Measurements from ENCODE around the gene ROM1.
A peak's percentile ranks its signal among the peaks of the same experiment; 100 is the strongest.
"Not testable (repeated sequence)": the region's sequence is repeated elsewhere in the genome, so short reads cannot be mapped to it uniquely, and the experiment has no call there.

Gene ROM1, protein sequence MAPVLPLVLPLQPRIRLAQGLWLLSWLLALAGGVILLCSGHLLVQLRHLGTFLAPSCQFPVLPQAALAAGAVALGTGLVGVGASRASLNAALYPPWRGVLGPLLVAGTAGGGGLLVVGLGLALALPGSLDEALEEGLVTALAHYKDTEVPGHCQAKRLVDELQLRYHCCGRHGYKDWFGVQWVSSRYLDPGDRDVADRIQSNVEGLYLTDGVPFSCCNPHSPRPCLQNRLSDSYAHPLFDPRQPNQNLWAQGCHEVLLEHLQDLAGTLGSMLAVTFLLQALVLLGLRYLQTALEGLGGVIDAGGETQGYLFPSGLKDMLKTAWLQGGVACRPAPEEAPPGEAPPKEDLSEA

DNA sequence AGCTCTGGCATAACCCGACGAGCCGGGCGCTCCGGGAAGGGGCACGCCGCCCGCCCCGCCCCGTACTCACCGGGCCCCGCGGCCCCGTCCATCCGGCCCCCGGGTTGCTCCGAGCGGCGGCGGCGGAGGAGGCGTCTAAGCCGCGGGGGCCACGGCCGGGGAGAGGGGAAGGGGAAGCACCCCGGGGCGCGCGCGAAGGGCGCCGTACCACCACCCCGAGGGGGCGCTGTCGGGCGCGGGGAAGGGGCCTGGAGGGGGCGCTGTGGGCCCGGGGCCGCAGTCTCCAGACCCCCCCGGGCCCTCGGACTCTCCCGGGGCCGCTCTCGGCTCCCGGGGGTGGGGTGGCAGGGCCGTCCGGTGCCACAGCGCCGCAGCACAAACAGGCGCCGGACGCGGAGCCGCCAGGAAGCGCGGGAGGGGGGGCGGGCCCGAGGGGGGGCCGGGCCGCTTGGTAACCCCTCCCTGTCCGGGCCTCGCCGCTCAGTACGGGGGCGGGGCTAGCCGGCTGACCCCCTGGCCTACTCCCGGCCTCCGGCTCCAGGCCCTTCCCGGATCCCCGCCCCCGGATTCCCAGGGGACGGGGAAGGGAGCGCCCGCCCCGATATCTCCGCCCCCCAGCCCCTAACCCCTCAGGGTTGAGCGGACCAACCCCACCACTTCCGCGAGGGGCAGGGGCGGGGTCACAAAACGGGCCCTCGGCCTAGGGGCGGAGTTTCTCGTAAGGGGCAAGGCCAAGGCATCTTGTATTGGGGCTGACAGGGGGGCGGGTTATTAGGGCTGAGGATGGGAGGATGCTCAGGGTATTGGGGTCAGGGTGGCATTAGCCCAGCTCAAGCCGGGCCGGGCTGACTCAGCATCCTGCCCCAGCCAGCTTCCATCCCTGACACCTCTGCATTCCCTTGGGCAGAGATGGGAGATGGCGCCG lies at the start of gene ROM1, which contains the start of gene EML3:
TSS of gene ROM1 (plus strand) at position 892 of the 925 bp plus-strand sequence. CDS start at position 917, 25 bp downstream.
TSS of gene EML3 (minus strand) at position 410 of the 925 bp plus-strand sequence. CDS start at position 92, 318 bp downstream.
- peak; percentile 96 for DNase-seq

DNA sequence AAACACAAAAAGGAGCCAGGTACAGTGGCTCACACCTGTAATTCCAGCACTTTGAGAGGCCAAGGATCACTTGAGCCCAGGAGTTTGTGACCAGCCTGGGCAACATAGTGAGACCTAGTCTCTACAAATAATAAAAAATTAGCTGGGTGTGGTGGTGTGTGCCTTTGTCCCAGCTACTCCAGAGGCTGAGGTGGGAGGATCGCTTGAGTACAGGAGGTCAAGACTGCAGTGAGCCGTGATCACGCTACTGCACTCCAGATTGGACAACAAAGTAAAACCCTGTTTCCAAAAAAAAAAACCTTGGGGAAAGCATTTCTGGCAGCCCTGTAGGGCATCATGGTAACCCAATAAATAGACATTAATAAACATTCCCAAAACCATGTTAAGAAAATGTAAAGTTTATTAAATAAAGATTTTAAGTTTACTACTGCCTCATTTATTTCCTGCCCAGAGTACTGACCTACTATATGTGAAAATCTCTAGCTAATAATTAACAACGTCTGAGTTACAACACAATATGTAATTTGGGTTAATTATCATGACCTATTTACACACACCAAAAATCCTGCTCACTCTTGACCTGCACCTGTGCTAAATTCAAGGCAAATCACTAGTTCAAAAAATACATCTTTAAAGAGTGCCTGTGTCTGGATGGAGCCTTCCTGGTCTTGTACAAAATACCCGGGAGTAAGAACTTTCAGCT lies 47.8 kb upstream of the ROM1 start:
- DNase-seq = no peak

DNA sequence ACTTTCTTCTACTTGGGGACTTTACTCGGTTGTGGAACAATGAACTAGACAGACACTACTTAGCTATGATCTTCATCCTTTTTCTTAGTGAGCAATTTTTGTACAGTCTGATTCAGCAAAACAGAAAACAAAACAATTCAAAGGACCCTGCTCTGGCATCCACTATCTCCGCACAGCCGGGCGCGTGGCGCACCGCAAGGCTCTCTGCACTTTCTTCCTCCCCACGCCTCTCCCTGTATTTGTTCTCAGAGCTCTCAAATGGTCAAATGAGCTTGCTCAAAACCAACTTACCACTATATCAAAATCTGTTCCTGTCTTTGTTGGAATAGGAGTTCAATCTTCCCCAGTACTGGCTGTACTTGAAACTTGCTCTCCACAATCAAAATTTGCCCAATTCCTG lies 46.8 kb upstream of the ROM1 start:
- no peak for DNase-seq

DNA sequence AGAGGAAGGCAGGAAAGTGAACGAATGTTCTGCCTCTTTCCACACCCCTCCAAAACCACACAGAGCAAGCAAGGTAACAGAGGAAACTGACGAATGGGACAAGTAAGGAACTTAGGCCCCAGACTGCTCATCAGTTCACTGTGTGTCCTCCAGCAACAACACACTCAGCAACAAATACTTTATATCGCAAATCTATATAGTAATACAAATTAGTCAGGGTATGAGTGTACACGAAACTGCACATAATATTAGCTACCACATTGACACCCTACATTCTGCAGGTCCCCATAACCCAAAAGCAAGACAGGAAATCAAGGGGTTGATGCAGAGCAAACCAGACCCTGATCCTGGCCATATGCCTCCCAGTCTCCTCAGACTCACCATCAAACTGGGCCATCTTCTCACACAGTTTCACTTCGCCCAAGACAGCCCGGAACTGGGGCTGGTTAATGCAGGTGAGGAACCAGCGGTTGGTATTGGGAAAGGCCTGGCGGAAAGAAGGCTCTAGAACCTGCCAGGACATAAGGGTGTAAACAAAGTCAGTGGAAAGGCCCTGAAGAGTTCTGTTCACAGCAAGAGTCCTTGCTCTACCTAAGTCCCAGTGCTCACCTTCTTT lies 45.9 kb upstream of the ROM1 start:
- no peak for DNase-seq

DNA sequence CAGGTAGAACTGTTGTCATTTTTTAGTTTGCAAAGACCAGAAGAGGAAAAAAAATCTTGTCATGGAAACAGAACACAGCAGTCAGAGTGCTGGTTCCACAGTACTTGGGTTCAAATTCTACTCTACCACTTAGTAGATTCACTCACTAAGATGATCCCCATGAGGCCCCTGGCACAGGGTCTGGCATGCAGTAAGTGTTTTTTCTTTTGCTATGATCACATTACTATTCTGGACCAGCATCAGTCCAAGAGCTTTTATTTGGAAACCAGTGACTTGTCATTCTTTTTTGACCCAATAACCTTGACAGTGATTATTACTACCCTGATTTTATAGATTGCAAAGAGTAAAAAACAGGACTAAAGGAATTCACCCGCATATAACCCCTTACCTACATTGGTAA lies 43.4 kb upstream of the ROM1 start:
- DNase-seq = no peak

DNA sequence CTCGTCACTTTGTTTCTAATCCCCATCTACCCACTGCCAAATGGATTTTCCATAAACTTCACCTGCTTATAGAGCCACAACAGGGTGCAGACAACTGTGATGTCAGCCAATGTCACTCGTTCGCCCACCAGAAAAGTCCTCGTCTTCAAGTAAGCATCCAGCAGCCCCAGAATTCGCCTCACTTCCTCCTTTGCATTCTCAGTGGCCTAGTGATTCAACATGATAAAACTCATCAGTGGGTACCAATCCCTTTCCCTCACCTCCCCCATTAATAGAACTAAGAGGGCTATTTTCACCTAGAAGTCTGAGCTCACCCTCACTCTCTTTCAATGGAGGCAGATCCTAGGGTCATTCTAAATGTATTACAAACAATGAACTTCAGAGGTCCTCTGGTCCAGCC lies 42.2 kb upstream of the ROM1 start:
- DNase-seq = not testable (repeated sequence)

DNA sequence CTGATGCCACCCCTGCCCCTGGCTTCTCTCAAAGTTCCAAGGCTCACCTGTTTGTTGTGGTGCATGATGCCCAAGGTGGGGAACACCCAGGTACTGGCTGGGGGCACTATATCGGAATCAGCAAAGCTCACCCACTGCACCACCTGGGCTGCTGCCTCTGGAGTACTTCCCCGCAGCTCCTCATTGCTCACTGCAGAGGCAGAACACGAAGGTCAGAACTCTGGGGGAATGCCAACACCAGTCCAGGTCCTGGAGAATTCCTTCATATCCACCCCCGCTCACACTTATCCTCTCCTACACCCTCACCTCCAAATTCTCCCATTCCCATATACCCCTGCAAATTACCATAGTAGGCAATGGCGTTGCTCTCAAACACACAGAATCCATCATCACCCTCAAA lies 41.6 kb upstream of the ROM1 start:
- not testable (repeated sequence) for DNase-seq

DNA sequence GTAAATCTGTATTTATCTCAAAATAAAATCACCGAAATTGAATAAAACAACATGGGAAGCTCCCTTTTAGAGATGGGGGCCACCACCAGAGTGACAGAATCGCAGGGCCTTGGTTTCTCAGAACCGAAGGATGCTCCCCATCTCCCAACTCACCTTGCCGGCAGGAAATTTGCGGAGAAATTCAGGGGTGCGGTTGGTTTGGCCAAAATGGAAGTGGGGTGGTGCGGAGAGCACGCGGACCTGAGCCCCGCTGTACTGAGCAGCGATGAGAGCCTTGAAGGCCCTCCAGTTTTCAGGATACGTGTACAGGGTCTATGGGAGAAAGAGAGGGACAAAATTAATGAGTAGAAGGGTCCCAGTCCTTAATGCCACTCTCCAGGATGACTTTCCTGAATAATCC lies 40.6 kb upstream of the ROM1 start:
- DNase-seq = no peak

DNA sequence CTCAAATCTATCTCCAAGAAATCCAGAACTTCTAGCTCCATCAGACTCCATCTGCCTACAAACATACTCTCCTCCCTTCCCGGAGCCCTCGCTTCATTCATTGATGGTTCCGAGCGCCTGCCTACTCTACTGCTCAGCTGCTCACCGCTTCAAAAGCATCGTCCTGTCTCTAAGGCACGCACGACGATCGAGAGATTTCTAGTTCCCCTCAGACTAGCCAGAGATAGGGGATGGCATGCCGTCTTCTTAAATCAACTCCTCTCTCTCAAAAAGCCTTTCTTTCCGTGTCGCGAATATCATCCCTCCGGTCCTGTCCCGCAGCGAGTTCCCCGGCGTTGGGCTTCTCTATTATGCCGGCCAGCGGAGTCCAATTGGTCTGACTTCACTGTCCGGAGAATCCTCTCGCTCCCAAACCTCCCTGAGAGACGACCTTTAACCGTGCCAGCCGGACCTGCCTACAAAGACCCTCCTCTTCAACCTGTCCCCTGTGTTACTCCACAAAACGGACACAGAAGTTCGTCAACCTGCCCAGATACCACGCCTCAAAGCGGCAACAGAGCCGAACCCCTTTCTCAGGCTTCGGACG lies 40.0 kb upstream of the ROM1 start:
- DNase-seq = no peak

DNA sequence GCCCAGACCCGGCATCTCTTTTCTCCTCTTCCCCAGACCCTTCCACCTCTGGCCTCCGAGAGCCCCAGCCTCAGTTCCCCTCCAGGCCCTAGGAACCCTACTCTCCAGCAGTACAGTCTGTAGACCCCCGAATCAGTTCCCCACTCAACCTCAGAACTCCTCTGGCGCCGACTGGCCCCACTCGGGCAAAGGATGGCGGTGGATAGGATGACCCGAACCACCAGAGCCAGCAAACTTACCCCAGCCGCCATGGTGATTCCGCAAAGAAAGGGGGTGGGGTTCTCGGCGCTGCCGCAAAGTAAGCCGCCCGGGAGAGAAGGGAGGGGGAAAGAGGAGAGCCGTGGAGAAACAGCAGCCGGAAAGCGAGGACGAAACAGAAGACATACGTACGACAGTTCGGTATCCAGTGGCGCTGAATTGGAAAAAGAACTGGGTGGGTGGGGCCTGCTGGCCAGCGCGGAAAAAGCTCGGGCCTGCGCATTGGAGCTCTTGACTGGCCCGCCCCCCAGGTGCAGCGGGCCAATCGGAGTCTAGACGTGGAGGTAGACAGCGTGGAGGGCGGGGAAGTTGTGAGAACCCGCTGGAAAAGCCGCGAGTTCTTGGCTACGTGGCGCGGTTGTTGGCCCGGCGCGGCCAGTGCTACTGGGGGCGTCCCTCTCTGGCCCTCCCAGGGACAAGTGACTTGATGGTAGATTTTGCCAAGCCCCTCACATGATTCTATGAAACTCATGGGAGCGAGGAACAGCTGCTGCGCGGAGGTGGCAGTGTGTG lies 39.3 kb upstream of the ROM1 start, which contains the start of gene EEF1G:
TSS of gene EEF1G (minus strand) at position 300 of the 771 bp plus-strand sequence. CDS start at position 251, 49 bp downstream.
- DNase-seq = peak; percentile 100

DNA sequence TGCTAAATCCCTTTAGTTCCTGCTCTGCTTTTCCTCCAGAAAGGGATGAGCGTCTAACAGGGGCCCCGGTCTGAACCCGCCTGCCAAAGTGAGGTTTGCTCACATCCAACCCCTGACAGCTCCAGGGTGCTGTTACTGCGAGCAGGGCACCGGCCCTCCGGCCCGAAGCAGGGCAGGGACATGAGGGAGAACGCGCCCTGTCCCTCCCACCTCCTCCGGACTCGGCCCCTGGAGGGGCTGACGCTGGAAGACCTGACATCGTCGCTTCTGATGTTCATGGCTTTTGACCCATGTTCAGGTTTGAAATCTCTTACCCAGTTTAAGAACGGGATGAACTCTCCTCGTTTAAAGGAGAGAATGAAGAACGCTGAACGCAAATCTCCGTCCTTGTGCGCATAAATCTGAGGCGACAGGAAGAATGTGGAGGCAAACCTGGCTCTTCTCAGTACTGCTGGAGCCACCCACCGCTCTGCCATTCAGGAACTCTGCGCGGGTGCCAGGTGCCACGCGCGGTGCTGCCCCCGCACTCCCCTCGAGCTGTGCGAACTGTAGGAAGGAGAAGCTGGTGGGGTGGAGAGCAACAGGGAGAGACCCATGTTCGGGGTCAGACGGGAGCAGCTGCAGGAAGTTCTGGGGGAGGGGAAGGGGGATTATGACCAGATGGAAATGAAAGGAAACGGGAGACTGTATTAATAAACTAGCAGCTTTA lies 38.5 kb upstream of the ROM1 start:
- DNase-seq = peak; percentile 66

DNA sequence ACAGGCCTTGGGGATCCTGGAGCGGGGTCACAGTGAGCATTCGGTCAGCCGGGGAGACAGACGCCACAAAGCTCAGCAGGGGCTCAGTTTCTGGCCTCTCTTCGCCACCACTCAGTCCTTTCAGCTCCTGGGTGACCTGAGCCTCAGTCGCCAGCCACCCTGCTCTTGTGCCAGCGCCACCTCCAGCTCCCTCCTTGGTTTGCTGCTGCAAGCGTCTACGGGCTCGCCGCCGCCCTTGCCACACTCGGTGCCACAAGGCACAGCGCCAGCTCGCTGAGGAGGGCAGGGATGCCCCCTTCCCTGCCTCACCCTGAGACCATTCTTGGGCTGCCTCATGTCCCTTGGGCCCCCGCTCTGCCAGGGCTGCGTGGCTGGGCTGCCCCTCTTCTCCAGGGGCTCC lies 37.9 kb upstream of the ROM1 start:
- DNase-seq = peak; percentile 38

DNA sequence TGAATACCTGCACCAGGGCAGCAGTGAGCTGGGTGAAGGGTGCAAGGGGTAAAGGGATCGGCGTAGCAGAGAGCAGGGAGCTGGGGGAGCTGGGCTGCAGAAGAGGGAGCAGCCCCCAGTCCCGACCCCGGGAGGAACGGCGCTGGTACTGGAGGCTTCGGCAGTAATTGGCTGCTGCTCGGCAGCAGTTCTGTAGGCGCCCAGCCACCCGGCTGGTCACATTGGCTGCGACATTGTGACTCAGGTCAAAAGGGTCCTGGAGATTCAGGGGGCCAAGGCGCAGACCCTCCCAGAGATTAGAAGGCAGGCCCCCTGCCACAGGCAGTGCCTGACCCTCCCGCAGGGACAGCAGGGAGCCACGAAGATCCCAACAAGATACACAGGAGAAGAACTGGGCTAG lies 37.2 kb upstream of the ROM1 start:
- DNase-seq = no peak

DNA sequence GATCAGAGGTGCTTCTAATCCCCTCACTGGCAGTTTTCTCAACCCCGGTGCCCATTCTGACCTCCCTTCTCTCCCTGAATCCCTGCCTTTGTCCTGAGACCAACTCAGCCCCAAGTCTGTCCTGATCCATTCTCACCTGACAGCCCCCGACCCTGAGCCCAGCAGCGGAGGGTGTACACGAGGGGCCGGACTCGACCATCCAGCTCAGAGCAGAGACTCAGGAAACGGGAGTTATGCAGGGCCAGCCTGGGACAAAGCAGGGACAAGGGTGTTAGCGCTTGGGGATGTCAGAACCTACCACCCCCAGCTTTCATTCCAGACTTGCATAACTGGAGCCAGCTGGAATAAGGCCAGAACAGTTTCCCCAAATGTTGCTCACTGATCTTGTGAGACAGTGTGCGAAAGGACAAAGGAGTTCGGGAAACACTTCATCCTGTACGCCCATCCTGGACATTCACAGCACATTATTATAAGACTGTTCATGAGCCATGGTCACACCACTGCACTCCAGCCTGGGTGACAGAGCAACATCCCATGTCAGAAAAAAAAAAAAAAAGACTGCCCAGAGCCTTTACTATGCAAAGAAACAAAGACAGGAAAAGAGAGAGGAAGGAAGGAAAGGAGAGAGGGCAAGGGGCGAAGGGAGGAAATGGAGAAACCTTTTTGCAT lies 35.9 kb upstream of the ROM1 start:
- peak; percentile 25 for DNase-seq

DNA sequence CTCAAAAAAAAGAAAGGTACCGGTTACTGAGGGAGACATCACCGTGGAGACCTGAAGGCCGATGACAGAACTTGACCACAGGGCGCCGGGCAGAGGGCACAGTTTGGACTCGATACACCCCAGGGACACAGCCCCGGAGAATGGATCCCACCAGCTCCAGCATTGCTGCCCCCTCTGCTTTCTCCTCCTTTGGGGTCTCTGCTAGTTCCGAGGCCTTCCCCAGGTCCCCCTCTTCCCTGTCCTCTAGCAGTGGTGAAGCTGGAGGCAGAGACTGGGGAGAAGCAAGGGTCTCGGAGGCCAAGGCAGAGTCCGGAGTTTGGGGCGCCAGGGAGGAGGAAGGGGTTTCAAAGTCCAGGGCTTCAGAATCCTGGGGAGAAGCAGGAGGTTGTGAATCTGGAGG lies 34.5 kb upstream of the ROM1 start:
- DNase-seq = no peak

DNA sequence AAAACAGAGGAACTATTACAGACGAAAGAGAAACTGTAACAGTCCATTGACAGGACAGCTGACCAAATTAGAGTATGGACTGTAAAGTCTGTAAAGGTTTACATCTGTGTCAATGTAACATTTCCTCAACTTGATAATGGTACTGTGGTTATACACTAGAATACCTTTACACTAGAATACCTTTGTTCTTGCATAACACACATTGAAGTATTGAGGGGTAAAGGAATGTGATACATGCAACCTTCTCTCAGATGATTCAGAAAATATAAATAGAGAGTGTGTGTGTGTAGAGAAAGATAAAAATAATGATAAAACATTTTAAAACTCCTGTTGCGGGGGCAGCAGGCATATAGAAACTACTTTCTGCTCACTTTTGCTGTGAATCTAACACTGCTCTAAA lies 33.8 kb upstream of the ROM1 start:
- DNase-seq = no peak

DNA sequence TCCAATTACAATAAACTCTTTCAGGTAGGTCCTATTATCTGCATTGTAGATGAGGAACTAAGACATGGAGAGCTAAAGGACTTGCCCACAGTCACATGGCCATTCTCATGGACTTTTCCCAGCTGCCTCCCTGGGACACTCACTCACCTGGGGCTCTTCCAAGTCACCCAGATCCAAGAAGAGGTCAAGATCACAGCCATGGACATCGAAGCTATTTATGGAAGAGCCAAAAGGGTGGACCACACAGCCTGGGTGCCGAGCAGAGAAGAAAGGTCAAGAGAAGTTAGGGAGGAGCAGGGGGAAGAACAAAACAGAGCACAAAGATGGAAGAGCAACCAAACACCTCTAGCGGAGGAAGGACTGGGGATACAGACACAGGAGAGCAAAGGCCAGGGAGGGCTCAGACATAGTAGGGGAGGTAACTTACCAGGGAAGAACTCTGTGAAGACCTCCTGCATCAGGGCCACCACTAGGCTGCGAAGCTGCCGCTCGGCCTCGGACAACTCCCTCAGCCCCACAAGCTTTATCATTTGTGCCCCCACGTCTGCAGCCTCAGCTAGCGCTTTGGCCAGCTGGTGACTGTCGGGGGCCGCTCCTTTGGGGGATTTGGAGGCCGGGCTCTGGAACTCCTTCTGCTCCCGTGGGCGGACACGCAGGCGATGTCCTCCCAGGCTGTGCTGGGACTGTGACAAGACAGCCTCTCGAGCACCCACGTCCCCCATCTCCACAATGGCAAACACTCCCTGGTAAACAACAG lies 31.9 kb upstream of the ROM1 start:
- DNase-seq = no peak

DNA sequence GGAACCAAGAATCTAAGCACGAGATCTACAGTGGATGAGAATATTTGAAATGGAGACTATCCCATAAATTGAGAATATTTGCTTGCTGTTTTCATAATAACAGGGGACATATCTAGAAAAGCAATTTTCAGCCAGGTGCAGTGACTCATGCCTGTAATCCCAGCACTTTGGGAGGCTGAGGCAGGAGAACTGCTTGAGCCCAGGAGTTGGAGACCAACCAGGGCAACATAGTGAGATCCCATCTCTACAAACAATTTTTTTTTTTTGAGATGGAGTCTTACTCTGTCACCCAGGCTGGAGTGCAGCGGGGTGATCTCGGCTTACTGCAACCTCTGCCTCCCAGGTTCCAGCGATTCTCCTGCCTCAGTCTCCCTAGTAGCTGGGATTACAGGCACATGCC lies 31.3 kb upstream of the ROM1 start:
- DNase-seq = not testable (repeated sequence)

DNA sequence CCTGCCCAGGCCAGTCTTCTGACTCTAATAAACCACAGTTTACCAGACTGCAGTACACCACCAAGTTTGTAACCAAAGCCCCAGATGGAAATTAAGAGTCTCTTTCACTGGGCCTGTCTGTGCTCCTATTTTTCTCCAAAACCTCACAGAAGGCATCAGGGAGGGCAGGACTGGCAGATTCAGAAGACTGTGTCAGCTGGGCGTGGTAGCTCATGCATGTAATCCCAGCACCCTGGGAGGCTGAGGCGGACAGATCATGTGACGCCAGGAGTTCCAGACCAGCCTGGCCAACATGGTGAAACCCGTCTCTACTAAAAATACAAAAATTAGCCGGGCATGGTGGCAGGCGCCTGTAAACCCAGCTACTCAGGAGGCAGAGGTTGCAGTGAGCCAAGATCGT lies 27.7 kb upstream of the ROM1 start:
- not testable (repeated sequence) for DNase-seq

Data from right hindlimb (tissue), 1 donor.